Astrocyte (in vitro differentiated cells and primary cell): Measurements from ENCODE around the gene NACA2.

Experiments
- EZH2 ChIP-seq: IDR thresholded peaks from 2 replicates; pipeline ENCODE4 v1.6.1; 2012; ENCODE audit warnings: mild to moderate bottlenecking, low read length, inconsistent platforms; ENCODE audit not compliant: insufficient read depth
- TF ChIP-seq, protein P1 (sequence below): IDR thresholded peaks from 2 replicates; pipeline ENCODE4 v1.5.1; 2011; ENCODE audit warnings: low read depth, mild to moderate bottlenecking, inconsistent platforms, low read length, moderate library complexity; ENCODE audit not compliant: insufficient read depth

DNA sequence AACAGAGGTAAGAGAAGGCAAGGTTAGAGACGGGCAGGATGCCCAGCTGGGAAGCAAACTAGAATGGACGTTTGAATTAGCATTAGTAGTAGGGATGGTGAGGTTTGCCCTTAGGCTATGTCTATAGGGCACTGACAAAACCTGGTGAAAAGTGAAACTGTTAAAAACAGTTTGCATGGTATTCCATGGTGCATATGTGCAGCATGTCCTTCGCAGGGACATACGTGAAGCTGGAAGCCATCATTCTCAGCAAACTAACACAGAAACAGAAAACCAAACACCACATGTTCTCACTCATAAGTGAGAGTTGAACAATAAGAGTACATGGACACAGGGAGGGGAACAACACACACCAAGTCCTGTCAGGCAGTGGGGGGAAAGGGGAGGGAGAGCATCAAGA lies 25.8 kb downstream of the NACA2 start:
- TF ChIP-seq, protein P1, sequence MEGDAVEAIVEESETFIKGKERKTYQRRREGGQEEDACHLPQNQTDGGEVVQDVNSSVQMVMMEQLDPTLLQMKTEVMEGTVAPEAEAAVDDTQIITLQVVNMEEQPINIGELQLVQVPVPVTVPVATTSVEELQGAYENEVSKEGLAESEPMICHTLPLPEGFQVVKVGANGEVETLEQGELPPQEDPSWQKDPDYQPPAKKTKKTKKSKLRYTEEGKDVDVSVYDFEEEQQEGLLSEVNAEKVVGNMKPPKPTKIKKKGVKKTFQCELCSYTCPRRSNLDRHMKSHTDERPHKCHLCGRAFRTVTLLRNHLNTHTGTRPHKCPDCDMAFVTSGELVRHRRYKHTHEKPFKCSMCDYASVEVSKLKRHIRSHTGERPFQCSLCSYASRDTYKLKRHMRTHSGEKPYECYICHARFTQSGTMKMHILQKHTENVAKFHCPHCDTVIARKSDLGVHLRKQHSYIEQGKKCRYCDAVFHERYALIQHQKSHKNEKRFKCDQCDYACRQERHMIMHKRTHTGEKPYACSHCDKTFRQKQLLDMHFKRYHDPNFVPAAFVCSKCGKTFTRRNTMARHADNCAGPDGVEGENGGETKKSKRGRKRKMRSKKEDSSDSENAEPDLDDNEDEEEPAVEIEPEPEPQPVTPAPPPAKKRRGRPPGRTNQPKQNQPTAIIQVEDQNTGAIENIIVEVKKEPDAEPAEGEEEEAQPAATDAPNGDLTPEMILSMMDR: no peak
- TF ChIP-seq EZH2: no peak
